Progenitor cell of endocrine pancreas (in vitro differentiated cells): ENCODE data around the gene RABGGTB. TPM values are rescaled to one million over a fixed set of nuclear protein-coding genes. Genes with fewer than 3 reads are reported as not detected.
A peak's percentile ranks its signal among the peaks of the same experiment; 100 is the strongest.

Experiments used
- DNase-seq: peaks from one replicate; pipeline ENCODE4 v3.0.0; 2021; ENCODE audit warnings: low spot score; ENCODE audit not compliant: unreplicated experiment
- H3K27ac Mint-ChIP-seq: 2 replicates; pipeline ENCODE4 v1.8.0; 2021; ENCODE audit warnings: mild to moderate bottlenecking, moderate library complexity, mixed read lengths
- H3K27me3 Mint-ChIP-seq: 2 replicates; pipeline ENCODE4 v1.8.0; 2021; ENCODE audit warnings: mixed read lengths
- H3K36me3 Mint-ChIP-seq: 2 replicates; pipeline ENCODE4 v1.8.0; 2022; ENCODE audit warnings: mixed read lengths; ENCODE audit not compliant: insufficient read depth
- H3K4me1 Mint-ChIP-seq: 2 replicates; pipeline ENCODE4 v1.8.0; 2021; ENCODE audit warnings: low read depth, mixed read lengths
- H3K4me3 Mint-ChIP-seq: 2 replicates; pipeline ENCODE4 v1.8.0; 2021; ENCODE audit warnings: low read depth, mild to moderate bottlenecking, moderate library complexity, mixed read lengths
- H3K9me3 Mint-ChIP-seq: 2 replicates; pipeline ENCODE4 v1.8.0; 2021; ENCODE audit warnings: low read depth, mixed read lengths
- total RNA-seq: library from RNA; stranded (reverse); gene quantifications from 2 replicates; pipeline ENCODE4 v1.2.1, GENCODE V29; 2021
- TF ChIP-seq, protein P1 (sequence below): fragments of 200-600 bp; sonication (generic); IDR thresholded peaks from one replicate; pipeline ENCODE4 v1.5.0; 2021; ENCODE audit warnings: antibody characterized with exemption, mild to moderate bottlenecking; ENCODE audit not compliant: unreplicated experiment

Gene RABGGTB
- total RNA-seq, 1 donor from 2014 or later = 86.4 TPM

DNA sequence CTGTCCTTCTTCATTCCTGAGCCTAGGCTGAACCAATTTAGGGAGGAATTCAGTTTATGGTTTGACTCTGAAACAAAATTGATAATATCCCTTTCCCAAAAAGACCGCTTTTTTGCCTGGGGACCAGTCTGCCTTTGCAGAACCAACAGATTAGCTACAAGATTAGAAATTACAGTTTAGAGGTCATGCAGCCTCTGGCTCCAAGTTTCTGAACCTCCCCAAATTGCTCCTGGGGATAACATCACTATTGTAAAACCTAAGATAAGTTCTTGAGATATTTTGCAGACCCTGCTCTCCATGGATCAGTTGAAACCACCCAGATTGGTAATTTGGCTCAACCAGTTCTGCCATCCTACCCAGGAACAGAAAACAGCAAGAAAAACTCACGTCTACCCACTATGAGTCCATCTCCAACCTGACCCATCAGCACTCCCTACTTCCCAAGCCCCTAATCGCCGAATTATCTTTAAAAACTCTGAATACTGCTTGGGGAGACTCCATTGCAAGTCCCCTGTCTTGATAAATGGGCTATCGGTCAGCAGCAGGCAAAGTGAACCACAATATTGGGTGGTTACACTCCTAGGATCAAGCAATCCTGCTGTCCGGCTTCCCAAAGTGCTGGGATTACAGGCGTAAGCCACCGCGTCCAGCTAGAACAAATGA lies 605 bp upstream of the RABGGTB start:
- Mint-ChIP-seq H3K27ac (peak overlapping the region; percentile 46), H3K4me1 (peaks cover 33% of the 10 kb centered on the region), H3K4me3 (peak overlapping the region; percentile 93), H3K9me3 (peaks cover 2% of the 10 kb centered on the region), H3K27me3 (peaks cover 2% of the 10 kb centered on the region), H3K36me3 (peaks cover 7% of the 10 kb centered on the region)
- no peak for DNase-seq
- TF ChIP-seq, protein P1, sequence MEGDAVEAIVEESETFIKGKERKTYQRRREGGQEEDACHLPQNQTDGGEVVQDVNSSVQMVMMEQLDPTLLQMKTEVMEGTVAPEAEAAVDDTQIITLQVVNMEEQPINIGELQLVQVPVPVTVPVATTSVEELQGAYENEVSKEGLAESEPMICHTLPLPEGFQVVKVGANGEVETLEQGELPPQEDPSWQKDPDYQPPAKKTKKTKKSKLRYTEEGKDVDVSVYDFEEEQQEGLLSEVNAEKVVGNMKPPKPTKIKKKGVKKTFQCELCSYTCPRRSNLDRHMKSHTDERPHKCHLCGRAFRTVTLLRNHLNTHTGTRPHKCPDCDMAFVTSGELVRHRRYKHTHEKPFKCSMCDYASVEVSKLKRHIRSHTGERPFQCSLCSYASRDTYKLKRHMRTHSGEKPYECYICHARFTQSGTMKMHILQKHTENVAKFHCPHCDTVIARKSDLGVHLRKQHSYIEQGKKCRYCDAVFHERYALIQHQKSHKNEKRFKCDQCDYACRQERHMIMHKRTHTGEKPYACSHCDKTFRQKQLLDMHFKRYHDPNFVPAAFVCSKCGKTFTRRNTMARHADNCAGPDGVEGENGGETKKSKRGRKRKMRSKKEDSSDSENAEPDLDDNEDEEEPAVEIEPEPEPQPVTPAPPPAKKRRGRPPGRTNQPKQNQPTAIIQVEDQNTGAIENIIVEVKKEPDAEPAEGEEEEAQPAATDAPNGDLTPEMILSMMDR = no peak

DNA sequence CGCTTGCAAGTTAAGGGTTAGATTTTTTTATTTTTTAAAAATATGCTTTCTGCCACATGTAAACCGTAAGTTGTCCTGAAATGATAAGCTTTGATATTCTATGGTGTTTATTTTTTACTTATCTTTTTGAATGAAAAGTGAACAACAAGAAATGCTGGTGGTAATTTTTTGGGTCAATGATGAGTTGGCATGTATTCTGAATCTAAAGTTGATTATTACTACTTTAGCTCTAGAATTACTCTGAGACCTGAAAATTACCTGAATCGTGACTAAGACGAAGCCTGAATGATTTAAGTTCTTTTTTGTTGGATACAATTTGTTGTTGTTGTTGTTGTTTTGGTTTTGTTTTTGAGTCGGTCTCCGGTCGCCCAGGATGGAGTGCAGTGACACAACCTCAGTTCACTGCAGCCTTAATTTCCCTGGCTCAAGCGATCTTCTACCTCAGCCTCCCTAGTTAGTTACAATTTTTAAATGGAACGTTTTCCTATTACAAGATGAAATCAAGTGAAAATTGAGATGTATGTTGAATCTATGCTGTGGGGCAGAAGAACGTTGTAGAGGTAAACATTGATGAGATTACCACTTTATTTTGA lies 941 bp downstream of the RABGGTB start:
- H3K36me3 Mint-ChIP-seq = peaks cover 14% of the 10 kb centered on the region
- peaks cover 39% of the 10 kb centered on the region for H3K4me1 Mint-ChIP-seq
- no peaks in the 10 kb centered on the region for H3K27me3 Mint-ChIP-seq
- DNase-seq = no peak
- H3K4me3 Mint-ChIP-seq = peak overlapping the region; percentile 93
- peak overlapping the region; percentile 99 for H3K27ac Mint-ChIP-seq
- TF ChIP-seq, protein P1 = no peak
- H3K9me3 Mint-ChIP-seq = no peaks in the 10 kb centered on the region

- Mint-ChIP-seq H3K27me3 (no peaks in the 10 kb centered on the region), H3K4me3 (peak overlapping the region; percentile 93)
Observed at GRCh38 chr1:75787524-75787923, 1.5 kb downstream of the RABGGTB start.

GRCh38 chr1:75789988-75790387 lies 3.9 kb downstream of the RABGGTB start:
- Mint-ChIP-seq H3K27me3 (no peaks in the 10 kb centered on the region), H3K36me3 (peaks cover 24% of the 10 kb centered on the region), H3K9me3 (no peaks in the 10 kb centered on the region), H3K27ac (no peak overlapping the region), H3K4me1 (peaks cover 39% of the 10 kb centered on the region), H3K4me3 (no peak overlapping the region)
- no peak for DNase-seq
- TF ChIP-seq, protein P1 = no peak

More at GRCh38 chr1:75787524-75787923, 1.5 kb downstream of the RABGGTB start:
- Mint-ChIP-seq H3K9me3 (no peaks in the 10 kb centered on the region), H3K4me1 (peaks cover 39% of the 10 kb centered on the region), H3K27ac (peak overlapping the region; percentile 99), H3K36me3 (peaks cover 16% of the 10 kb centered on the region)
- no peak for DNase-seq
- TF ChIP-seq, protein P1 = no peak

DNA sequence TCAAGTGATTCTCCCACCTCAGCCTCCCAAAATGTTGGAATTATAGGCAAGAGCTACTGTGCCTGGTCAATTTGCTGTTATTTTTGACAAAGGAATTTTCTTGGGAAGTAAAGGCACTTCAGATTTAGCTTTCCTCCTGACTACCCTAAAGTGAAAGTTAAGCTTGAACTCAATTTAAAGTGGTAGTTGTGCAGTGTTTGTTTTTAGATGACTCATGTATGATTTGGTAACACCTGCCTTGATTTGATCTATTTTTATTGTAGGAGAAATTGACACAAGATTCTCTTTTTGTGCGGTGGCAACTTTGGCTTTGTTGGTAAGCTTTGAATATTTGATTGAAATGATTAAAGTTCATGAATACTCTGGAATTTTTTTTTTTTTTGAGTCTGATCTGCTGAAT lies 5.0 kb downstream of the RABGGTB start:
- H3K27ac Mint-ChIP-seq = peak overlapping the region; percentile 87
- TF ChIP-seq, protein P1 = no peak
- H3K27me3 Mint-ChIP-seq = no peaks in the 10 kb centered on the region
- no peak for DNase-seq
- H3K4me1 Mint-ChIP-seq = peaks cover 38% of the 10 kb centered on the region
- peak overlapping the region; percentile 37 for H3K4me3 Mint-ChIP-seq
- peaks cover 29% of the 10 kb centered on the region for H3K36me3 Mint-ChIP-seq
- H3K9me3 Mint-ChIP-seq = no peaks in the 10 kb centered on the region
